Non-pigmented ciliary epithelial cell (primary cell): Measurements from ENCODE around the gene DENND2A.
"Not testable (repeated sequence)": the region's sequence is repeated elsewhere in the genome, so short reads cannot be mapped to it uniquely, and the experiment has no call there.

ENCODE experiments used
- DNase-seq: peaks from one replicate; pipeline ENCODE4 v3.0.0-alpha.2; 2010; ENCODE audit warnings: low read depth

Gene DENND2A

GRCh38 chr7:140587243-140587642, 53.4 kb downstream of the DENND2A start:
- DNase-seq: no peak

GRCh38 chr7:140586516-140586915, 54.1 kb downstream of the DENND2A start:
- DNase-seq: no peak

GRCh38 chr7:140585333-140585732, 55.3 kb downstream of the DENND2A start:
- DNase-seq: no peak

- DNase-seq: no peak
Measured at GRCh38 chr7:140584195-140584851, 56.3 kb downstream of the DENND2A start.

GRCh38 chr7:140581411-140581810, 59.2 kb downstream of the DENND2A start:
- DNase-seq: no peak

- DNase-seq: no peak
Measured at GRCh38 chr7:140577651-140578050, 63.0 kb downstream of the DENND2A start.

- no peak for DNase-seq
Measured at GRCh38 chr7:140576589-140576988, 64.0 kb downstream of the DENND2A start.

GRCh38 chr7:140571538-140572122, 69.0 kb downstream of the DENND2A start:
- DNase-seq: no peak

- DNase-seq: no peak
Measured at GRCh38 chr7:140570120-140570519, 70.5 kb downstream of the DENND2A start.

GRCh38 chr7:140568021-140568813, 72.4 kb downstream of the DENND2A start:
- no peak for DNase-seq

GRCh38 chr7:140566186-140566585, 74.4 kb downstream of the DENND2A start:
- not testable (repeated sequence) for DNase-seq

GRCh38 chr7:140565761-140566160, 74.9 kb downstream of the DENND2A start:
- not testable (repeated sequence) for DNase-seq

- no peak for DNase-seq
Measured at GRCh38 chr7:140564643-140565042, 76.0 kb downstream of the DENND2A start.

- no peak for DNase-seq
Measured at GRCh38 chr7:140562926-140563481, 77.6 kb downstream of the DENND2A start.

- no peak for DNase-seq
Measured at GRCh38 chr7:140559410-140559809, 81.2 kb downstream of the DENND2A start.

- no peak for DNase-seq
Measured at GRCh38 chr7:140557809-140558518, 82.6 kb downstream of the DENND2A start.

- DNase-seq: no peak
Measured at GRCh38 chr7:140557069-140557468, 83.5 kb downstream of the DENND2A start.

- DNase-seq: not testable (repeated sequence)
Measured at GRCh38 chr7:140553236-140553635, 87.4 kb downstream of the DENND2A start.

- no peak for DNase-seq
Measured at GRCh38 chr7:140552240-140552679, 88.4 kb downstream of the DENND2A start.

GRCh38 chr7:140551355-140552239, 89.0 kb downstream of the DENND2A start:
- no peak for DNase-seq

- no peak for DNase-seq
Measured at GRCh38 chr7:140546947-140547346, 93.7 kb downstream of the DENND2A start.
